ENCODE data around the gene LRP1.

DNA sequence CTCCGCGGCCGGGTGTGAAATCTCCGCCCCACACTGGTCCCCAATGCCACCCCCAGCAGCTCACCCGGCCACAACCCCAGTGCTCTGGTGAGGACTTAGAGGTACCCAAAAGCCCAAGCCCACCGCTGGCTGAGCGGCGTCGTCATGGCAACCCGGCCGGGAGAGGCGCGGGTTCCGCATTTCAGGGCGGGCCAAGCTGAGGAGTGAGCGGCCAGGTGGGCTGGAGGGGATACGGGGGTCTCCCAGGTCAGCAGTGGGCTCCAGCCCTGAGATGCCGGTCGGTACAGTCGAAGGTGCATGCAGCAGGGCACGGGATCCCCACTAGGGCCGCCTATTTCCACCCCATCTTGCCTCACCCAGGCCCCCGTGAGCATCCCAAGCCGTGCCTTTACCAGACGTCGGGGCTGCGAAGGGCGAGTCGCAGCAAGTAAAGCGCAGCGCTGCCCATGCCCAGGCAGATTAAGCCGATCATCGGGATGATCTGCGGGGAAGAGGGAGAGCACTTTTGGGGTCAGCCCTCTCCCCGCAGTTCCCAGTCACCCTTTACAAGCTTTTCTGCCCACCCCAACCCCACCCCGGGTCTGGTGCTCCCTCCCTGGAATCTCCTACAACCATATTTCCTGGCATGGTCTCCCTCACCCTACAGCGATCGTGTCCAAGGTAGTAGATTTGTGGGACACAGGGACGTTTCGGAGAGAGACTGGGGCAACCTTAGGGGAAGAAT, 108.1 kb downstream of the LRP1 start:
- TF ChIP-seq, protein P1, sequence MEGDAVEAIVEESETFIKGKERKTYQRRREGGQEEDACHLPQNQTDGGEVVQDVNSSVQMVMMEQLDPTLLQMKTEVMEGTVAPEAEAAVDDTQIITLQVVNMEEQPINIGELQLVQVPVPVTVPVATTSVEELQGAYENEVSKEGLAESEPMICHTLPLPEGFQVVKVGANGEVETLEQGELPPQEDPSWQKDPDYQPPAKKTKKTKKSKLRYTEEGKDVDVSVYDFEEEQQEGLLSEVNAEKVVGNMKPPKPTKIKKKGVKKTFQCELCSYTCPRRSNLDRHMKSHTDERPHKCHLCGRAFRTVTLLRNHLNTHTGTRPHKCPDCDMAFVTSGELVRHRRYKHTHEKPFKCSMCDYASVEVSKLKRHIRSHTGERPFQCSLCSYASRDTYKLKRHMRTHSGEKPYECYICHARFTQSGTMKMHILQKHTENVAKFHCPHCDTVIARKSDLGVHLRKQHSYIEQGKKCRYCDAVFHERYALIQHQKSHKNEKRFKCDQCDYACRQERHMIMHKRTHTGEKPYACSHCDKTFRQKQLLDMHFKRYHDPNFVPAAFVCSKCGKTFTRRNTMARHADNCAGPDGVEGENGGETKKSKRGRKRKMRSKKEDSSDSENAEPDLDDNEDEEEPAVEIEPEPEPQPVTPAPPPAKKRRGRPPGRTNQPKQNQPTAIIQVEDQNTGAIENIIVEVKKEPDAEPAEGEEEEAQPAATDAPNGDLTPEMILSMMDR (IDR thresholded peaks at IDR 0.05; ENCODE audit: low read length): no peak
- no peak for TF ChIP-seq EZH2 (optimal IDR thresholded peaks at IDR 0.05; ENCODE audit: low read depth, low read length)

All from MM.1S (cell line).